ENCODE measurements around the gene UVSSA.

UVSSA gene

DNA sequence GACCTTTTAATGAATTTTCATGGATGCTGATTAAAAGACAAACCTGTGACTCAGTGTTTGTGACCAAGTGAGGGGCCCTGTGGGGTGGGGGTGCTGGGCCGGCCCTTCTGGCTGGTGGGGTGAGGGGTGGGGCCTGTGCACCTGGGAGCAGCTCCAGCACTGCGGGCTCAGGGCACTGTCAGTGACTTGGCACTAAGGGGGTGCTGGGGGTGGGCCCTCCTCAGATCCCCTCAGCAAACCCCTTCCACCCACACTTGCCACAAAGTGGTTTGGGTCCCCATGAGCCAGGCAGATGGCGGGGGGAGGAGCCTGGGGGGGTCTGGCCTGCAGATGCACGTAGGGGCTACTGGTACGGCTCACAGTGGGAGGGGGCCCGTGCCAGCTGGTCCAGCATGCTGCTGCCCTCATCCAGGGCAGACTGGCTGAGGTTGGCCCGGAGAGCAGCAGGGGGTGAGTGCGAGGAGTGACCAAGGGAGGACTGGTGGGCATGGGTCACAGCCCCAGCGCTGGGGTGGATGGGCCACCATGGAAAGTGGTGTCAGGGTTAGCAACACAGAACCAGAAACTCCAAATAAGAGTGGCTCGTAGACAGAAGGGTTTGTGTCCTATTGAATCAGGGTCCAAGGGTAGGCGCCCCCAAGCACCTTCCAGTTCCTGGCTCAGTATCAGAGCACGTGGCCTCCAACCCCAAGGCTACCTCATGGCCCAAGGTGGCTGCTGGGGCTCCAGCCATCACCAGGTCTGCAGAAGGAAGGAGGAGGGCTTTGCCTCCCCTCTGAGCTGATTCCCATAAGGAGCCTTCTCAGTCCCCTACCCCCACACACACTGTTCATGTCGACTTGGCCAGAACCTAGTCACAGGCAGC lies 49.2 kb downstream of the UVSSA start:
- no peak for DNase-seq (ENCODE audit: low read depth, low spot score)

GRCh38 chr4:1396806-1397455 lies 49.9 kb downstream of the UVSSA start:
- DNase-seq (ENCODE audit: low read depth, low spot score): no peak

- DNase-seq (ENCODE audit: low read depth, low spot score): no peak
Measured at GRCh38 chr4:1398681-1399507, 51.9 kb downstream of the UVSSA start.

GRCh38 chr4:1399508-1400190 lies 52.6 kb downstream of the UVSSA start:
- no peak for DNase-seq (ENCODE audit: low read depth, low spot score)

DNA sequence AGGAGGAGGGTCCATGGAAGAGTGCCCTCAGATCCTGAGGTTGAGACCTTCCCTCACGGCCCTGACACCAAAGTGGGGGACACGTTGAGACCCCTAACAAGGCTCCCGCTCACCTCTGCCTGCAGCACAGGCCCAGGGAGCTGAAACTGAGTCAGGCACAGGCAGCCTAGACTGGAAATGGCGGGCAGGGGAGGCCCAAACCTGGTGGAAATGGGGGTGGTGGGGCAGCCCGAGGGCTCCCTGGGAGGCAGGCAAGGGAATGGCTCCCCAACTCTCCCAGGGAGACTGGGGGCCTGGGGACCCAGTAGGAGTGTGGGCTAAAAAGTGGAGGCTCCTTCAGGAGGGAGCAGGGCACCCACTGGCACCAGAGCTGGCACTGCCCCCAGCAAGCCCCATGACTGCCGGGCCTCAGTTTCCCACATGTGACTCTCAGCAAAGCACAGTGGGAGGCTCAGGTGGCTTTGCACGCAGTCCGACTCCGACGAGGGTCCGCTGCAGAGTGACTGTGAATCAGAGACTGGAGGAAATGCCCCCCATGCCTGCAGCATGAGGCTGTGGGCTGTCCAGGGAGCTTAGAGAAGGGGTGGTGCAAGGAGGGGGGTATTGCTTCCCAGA lies 53.3 kb downstream of the UVSSA start:
- DNase-seq (ENCODE audit: low read depth, low spot score): no peak

DNA sequence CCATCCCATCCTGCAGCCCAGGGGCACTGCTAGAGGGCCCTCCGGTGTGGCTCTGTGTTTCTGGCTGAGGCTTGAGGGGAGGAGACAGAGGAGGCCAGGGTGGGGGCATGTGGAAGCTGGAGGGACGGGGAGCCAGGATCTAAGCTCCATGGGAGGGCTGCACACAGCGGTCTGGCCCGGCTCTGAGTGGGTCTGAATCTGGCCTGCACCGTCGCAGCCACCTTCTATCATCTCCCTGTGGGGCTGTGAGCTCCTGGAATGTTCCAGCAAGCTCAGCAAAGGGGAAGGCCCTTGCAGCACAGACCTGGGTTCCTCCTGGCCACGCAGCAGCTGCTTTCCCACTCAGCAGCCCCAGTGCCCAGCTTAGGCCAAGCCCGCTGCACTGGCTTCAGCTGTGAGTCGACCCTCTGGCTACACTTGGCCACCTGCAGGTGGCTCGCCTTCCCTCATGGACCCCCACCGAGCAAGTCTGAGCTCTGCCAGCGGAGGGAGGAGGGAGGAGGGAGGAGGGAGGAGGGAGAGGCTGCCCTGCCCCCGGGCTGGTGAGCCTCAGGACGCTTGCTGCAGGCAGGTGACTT lies 53.9 kb downstream of the UVSSA start:
- DNase-seq (ENCODE audit: low read depth, low spot score): no peak

DNA sequence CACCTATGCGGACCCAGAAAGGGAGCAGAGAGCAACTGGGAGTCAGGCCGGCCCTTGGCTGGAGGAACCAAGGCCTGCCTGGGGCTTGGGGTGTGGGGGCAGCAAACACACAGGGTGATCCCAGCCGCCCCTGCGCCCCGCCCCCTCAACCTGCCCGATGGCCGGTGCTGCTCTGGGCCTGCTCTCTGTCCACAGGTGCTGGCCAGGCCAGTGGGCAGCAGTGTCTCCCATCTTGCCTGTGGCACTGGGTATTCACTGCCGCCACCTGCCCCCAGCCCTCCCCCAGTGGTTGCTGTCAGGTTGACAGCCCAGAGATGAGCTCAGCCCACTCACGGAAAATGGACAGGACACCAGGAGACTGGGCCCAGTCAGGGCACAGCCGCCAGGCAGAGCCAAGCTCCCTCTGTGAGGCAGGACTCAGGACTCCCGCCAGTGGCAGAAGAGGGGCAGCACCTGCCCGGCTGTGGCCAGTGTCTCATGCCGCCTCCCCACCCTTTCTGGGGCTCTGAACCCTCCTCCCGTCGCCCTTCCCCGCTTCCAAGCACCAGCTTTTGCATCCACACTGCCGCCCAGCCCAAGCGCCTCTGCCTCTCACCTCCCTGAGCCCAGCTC lies 54.5 kb downstream of the UVSSA start:
- no peak for DNase-seq (ENCODE audit: low read depth, low spot score)

- DNase-seq (ENCODE audit: low read depth, low spot score): no peak
Measured at GRCh38 chr4:1402021-1402515, 55.1 kb downstream of the UVSSA start.

DNA sequence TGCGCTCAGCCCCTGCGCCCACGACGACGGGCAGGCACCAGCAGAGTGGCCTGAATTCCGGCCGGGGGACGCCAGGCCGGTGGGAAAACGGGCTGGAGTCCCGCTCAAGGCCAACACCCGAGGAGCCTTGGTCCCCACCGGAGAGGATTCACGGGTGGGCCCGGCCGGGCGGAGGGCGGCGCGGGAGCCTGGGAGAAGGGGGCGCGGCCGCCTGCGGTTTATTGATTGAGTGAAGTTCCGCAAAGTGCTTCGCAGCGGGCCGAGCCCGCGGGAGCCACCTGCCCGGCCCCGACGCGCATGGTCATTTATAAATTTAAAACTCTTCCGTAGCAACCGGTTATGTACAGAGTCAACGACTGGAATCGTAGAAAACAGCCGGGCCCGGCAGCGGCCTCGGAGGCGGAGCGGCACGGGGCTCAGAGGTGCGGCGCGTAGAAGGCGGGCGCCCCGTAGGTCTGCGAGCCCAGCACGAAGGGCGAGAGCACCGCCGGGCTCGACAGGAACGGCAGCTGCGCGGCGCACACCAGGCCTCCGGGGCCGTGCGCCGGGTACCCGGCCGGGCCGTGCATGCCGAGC lies 55.6 kb downstream of the UVSSA start:
- DNase-seq (ENCODE audit: low read depth, low spot score): no peak

DNA sequence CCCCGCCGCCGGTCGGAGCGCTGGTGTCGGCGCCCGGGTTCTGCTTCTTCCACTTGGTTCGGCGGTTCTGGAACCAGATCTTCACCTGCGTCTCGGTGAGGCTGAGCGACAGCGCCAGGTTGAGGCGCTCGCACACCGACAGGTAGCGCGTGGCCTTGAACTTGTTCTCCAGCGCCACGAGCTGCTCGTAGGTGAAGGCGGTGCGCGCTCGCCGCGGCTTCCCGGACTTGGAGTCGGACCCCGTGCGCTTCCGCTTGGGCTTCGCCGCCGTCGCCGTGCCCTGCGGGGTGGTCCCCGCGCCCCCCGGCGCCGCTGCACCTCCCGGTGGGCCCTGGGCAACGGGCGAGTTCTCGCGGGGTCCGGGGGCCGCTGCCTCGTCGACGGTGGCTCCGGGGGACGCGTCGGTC lies 56.2 kb downstream of the UVSSA start:
- no peak for DNase-seq (ENCODE audit: low read depth, low spot score)

DNA sequence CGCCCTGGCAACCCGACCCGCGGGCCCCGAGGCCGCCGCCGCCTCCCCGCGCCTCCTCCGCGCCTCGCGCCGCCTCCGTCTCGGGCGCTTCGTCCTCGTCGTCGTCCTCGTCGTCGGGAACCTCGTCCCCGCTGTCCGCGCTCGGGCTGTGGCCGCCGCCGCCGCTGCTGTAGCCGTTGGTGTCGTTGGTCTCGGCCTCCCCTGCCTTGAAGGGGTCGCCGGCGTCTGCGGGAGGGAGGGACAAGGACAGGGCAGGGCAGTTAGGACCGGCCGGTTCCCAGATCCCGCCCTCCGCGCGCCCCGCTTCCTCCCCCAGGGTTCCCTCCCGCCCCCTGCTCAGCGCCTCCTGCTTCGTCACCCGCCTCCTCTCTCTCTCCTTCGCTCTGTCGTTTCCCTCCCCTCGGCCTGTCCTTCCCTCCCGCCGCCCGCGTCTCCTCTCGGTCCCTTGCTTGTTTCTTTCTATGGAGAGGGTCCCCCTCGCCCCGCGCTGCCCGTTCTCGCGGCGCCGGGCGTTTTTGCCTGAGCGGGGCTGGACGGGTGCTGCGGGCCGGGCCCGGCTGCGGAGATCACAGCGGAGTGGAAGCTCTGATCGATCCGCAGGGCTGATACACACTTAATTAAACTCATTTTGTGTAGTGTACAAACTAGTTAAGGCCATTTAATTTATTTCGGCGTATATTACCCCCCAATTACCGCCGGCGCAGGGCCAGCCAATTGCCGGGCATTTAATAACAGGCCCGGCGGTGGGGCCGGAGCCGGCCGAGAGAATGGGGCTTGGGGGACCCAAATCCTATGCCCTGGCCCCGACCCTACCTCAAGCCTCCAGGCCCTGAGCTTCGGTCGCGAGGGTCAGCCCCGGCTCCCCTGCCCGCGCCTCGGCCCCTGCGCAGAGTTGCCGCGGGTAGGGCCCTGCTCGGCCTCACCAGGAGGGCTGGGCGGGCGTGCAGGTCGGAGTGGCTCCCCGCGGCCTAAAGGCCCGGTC lies 56.9 kb downstream of the UVSSA start:
- DNase-seq (ENCODE audit: low read depth, low spot score): no peak

- no peak for DNase-seq (ENCODE audit: low read depth, low spot score)
Measured at GRCh38 chr4:1404573-1405253, 57.7 kb downstream of the UVSSA start.

GRCh38 chr4:1405254-1405635 lies 58.2 kb downstream of the UVSSA start:
- DNase-seq (ENCODE audit: low read depth, low spot score): no peak

GRCh38 chr4:1405636-1406393 lies 58.8 kb downstream of the UVSSA start:
- no peak for DNase-seq (ENCODE audit: low read depth, low spot score)

DNA sequence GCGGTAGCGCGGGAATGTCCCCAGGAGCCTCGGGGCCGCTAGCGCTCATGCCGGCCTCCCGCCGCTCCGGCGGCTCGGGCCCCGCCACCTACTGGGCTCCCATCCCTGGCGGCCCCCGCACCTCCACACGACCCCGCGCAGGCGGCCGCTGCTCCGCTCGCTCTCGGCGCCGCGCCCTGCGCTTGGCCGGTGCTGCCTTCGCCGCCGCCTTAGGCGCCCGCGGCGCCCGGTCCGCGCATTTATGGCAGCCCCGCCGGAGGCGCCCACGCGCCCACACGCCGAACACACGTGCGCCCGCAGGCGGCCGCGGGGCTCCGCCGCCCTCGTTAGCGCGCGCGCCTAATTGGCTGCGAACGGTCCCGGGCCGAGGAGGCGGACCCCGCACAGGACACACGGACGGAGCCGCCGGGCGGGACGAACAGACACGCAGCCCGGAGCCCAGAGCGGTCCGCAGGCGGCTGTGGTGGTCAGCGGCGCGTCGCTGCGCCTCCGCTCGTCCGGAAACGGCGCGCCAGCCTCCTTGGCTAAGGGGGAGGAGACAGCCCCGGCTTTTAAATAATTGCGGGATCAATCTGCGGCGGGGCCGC lies 59.5 kb downstream of the UVSSA start, which contains the start of gene NKX1-1:
TSS of gene NKX1-1 (minus strand) at position 49 of the 587 bp plus-strand sequence. CDS start at position 49, 0 bp downstream.
- no peak for DNase-seq (ENCODE audit: low read depth, low spot score)

- DNase-seq (ENCODE audit: low read depth, low spot score): no peak
Measured at GRCh38 chr4:1406981-1407656, 60.1 kb downstream of the UVSSA start.

Measured in activated CD4-positive, CD25-positive, alpha-beta regulatory T cell treated with anti-CD3 and anti-CD28 coated beads, Interleukin-2, amount 50 U/mL, for 16 hours (primary cell).